NCI-H2171 (cell line): ENCODE data around the gene MIA3.
"Not testable (repeated sequence)": the region's sequence is repeated elsewhere in the genome, so short reads cannot be mapped to it uniquely, and the experiment has no call there.

Experiments used
- DNase-seq: peaks from one replicate; lab custom pipeline; 2025; lab: John Stamatoyannopoulos, UW

MIA3 gene

GRCh38 chr1:222669107-222669506, 51.2 kb downstream of the MIA3 start:
- not testable (repeated sequence) for DNase-seq

DNA sequence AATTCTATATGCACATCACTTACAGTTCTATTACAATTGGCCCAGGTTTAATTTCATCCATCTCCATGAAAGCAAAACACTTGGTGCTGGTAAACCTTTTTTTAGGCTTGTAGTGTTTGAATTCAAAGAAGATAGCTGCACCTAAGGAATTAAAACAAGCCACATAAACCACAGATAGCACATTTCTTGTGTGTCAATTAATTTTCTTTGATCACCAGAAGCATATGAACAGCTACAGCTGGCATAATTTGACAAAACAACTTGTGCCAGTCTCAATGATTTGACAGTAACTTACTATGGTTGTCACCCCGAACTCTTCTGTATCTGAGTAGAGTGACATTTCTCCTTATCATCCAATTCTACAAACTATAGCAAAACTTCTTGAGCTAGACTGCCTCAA, 52.2 kb downstream of the MIA3 start:
- no peak for DNase-seq

DNA sequence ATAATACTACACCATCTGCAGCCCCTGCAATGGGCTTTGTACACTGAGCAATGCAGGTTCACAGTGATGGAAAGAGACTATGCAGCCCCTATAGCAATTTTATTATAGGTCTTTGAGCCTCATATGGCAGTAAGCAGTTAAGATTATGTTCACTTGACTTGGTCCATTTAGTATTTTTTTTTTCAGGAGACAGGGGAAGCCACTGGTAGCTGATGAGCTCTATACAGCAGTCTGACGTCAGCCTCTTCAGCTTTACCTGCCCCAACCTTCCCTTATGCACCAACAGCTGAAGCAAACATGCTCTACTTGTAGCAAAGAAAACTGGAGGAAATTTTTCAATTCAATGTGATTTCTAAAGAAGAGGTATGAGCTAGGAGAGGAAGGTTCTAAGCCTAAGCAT, 62.2 kb downstream of the MIA3 start:
- peak; percentile 6 for DNase-seq

DNA sequence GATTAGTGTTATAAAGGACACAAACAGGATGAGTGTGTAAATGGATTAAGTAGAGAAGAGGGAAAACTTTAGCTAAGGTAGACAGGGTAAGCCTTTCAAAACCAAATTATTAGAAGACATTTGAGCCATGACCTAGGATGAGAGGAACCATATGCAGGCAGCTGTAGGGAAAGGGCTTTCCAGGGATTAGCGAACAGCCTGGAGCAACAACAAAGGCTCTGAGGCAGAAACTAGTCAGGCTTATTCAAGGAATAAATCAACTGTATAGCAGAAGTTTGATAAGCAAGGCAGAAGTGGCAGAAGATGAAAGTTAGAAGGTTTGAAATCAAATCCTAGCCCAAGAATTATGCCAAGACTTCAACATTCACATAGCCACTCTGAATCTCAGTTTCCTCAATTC, 73.1 kb downstream of the MIA3 start:
- no peak for DNase-seq

- no peak for DNase-seq
Measured at GRCh38 chr1:222694927-222695326, 77.0 kb downstream of the MIA3 start.

DNA sequence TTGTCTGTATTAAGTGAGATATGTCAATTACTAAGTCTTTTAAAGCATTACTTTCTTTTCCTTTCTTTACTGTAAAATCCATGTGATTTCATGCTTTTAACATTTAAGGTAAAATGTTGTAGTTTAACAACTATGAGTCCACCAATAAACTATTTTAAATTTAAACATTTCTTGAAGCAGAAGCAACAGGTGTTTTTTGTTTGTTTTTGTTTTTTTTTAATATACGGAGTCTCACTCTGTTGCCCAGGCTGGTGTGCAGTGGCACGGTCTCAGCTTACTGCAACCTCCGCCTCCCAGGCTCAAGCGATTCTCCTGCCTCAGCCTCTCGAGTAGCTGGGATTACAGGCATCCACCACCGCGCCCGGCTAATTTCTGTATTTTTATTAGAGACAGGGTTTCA, 78.8 kb downstream of the MIA3 start:
- no peak for DNase-seq

DNA sequence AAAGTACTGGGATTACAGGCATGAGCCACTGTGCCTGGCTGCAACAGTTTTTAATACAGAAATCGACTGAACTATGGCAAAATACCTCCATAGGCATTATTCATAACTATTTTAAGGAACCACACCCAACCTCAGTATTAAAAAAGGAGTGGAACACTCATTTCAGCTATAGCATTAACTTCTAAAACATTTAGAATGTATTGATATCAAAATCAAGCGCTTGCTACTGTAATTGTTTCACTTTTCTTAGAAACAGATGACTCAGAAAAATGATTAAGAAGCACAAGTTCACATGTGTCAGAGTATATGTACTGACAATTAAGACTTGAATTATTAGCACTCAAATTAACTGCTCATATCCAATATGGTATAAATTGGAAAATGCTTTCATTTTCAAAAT, 79.3 kb downstream of the MIA3 start:
- DNase-seq: no peak

DNA sequence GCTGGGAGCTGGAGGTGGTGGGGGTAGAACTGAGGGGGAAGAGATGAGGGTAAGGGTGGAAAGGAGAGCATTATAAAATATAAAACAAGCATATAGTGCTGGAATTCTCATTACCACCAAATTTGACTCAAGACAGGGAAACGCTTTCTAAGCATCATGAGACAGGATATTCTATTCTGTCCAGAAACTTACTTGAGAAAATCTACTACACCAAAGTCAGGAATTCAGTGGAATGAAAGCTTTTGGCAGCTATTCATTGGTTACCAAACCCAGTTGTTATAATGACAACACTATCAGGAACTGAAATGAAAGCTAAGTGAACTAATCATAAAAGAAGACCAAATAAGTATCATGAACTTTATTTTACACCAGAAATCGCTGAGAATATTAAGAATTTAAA, 79.9 kb downstream of the MIA3 start:
- no peak for DNase-seq

DNA sequence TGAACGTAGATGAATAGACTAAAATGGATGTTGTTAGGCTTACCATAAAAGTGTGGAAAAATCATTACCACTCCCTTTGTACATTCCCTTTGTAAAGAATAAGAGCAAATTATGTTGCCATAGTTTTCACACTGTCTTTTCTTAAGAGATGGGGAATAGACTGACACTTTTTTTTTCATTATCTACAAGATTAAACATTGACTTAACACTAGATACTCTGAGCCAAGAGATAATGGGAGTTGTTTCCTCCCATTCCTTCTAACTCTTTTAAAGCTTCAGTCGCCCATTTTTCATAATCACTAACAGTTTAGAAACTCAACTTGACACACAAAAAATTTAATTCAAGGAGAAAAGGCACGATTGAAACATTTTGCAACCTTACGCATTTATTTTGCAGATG, 84.3 kb downstream of the MIA3 start:
- DNase-seq: no peak

DNA sequence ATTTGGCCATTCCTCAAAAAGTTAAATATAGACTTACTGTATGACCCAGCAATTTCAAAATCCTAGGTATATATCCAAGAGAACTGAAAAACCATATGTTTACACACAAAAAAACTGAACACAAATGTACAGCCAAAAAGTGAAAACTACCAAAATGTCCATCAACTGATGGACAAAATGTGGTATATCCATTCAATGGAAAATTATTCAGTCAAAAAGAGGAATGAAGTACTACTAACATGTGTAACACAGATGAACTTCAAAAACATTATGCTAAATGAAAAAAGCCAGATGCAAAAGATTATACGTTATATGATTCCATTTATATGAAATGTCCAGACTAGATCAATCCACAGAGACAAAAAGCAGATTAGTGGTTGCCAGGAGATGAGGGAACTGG, 86.4 kb downstream of the MIA3 start:
- DNase-seq: no peak

- DNase-seq: no peak
Measured at GRCh38 chr1:222706815-222707214, 88.9 kb downstream of the MIA3 start.

GRCh38 chr1:222709700-222710153, 91.8 kb downstream of the MIA3 start:
- no peak for DNase-seq

GRCh38 chr1:222711319-222712252, 93.7 kb downstream of the MIA3 start:
- DNase-seq: peak; percentile 10

DNA sequence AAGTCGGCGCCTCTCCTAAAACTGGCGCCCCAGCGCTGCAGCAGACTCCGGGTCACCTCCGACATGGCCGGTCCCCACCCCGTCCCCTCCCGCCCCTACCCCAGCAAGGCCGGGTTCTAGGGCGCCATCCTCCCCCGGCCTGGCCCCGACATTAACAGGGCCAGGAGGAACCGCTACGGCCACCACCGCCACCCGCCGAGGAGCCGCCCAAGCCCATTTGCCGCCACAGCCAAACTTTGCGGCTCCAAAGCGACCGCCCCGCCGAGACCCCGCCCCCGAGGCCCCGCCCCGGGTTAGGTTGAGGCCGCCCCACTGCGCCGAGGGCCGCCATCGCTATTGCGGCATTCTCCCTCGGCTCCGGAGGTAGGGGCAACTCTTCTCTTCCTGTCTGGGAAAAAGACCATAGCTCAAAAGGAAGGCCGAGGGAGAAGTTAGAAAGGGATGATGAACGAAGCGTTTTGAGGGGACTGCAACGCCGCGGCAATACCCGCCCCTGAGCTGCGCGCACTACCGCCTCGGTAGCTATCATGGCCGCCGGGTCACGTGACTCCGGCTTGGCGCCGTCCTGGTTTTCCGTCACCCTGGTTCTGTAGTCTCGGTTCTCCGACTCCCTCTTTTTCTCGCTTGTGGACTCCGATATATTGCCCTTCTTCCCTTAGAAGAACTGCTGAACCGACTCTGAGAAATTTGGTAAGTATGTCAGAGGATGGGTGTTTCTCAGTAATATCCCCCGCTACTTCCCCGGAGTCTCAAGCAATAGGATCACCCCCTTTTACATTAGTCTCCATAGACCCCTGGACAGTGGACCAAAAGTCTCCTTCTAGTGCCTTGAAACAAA, 94.6 kb downstream of the MIA3 start, which contains the start of the genes AIDA and BROX:
AIDA (minus strand) TSS at position 239 of the 838 bp plus-strand sequence; CDS start at position 65, 174 bp downstream.
BROX (plus strand) TSS at position 312 of the 838 bp plus-strand sequence. CDS start 3,136 bp downstream, outside the sequence.
- DNase-seq: peak; percentile 83

- DNase-seq: peak; percentile 95
Measured at GRCh38 chr1:222713091-222713961, 95.4 kb downstream of the MIA3 start.

- DNase-seq: no peak
Measured at GRCh38 chr1:222716393-222716792, 98.5 kb downstream of the MIA3 start.
